ENCODE measurements around the gene NCK2. TPM values are rescaled to one million over a fixed set of nuclear protein-coding genes. Genes with fewer than 3 reads are reported as not detected.

The NCK2 gene
- total and polyA plus RNA-seq, 4 donors = 19.3 to 54.4 (median 33.9) TPM

- ATAC-seq (ENCODE audit: insufficient read depth, low FRiP score) (no peak), DNase-seq (peak in 1 of 3 donors; percentile 65)
- no peak for TF ChIP-seq CTCF (IDR thresholded peaks at IDR 0.05; ENCODE audit: control extremely low read depth, extremely low read depth)
- H3K9ac ChIP-seq (ENCODE audit: insufficient read depth in 1 of 2, low read length in 2 of 2) = no peak overlapping the region
- peaks cover 0 to 2% (median 0%) of the 10 kb centered on the region in 4 donors for H3K9me3 ChIP-seq (ENCODE audit: control insufficient read depth in 4 of 4, insufficient read depth in 3 of 4, low read length in 3 of 4)
- no peak overlapping the region for H3K4me3 ChIP-seq
- H3K36me3 ChIP-seq (ENCODE audit: control insufficient read depth in 4 of 4, insufficient read depth in 4 of 4, low read length in 4 of 4) = no peaks in the 10 kb centered on the region
- no peaks in the 10 kb centered on the region for H3K27me3 ChIP-seq (ENCODE audit: control insufficient read depth in 3 of 3, insufficient read depth in 3 of 3, low read length in 2 of 3)
- H3K27ac ChIP-seq (ENCODE audit: low read depth in 1 of 2, low read length in 1 of 2) = no peak overlapping the region
- H3K4me1 ChIP-seq (ENCODE audit: control insufficient read depth in 5 of 5, insufficient read depth in 5 of 5, low read length in 5 of 5) = peaks cover 3 to 52% (median 32%) of the 10 kb centered on the region in 5 donors
- 48 to 79% methylated on average over 9 of the region's 9 CpGs for WGBS, 2 donors
Measured at GRCh38 chr2:105800036-105800713, 55.5 kb downstream of the NCK2 start.

- H3K4me1 ChIP-seq (ENCODE audit: control insufficient read depth in 5 of 5, insufficient read depth in 5 of 5, low read length in 5 of 5) = peaks cover under 1 to 43% (median 25%) of the 10 kb centered on the region in 5 donors
- WGBS, 2 donors = 60 to 70% methylated on average over 13 of the region's 13 CpGs
Measured at GRCh38 chr2:105800953-105801635, 56.4 kb downstream of the NCK2 start.

GRCh38 chr2:105801961-105802360 lies 57.2 kb downstream of the NCK2 start:
- WGBS, 2 donors = 62 to 64% methylated on average over 4 of the region's 4 CpGs
- Histone ChIP-seq H3K4me1 (ENCODE audit: control insufficient read depth in 5 of 5, insufficient read depth in 5 of 5, low read length in 5 of 5) (peaks cover 0 to 34% (median 22%) of the 10 kb centered on the region in 5 donors), H3K27me3 (ENCODE audit: control insufficient read depth in 3 of 3, insufficient read depth in 3 of 3, low read length in 2 of 3) (no peaks in the 10 kb centered on the region), H3K27ac (ENCODE audit: low read depth in 1 of 2, low read length in 1 of 2) (no peak overlapping the region), H3K4me3 (no peak overlapping the region), H3K36me3 (ENCODE audit: control insufficient read depth in 4 of 4, insufficient read depth in 4 of 4, low read length in 4 of 4) (no peaks in the 10 kb centered on the region), H3K9ac (ENCODE audit: insufficient read depth in 1 of 2, low read length in 2 of 2) (no peak overlapping the region), H3K9me3 (ENCODE audit: control insufficient read depth in 4 of 4, insufficient read depth in 3 of 4, low read length in 3 of 4) (peaks cover 0 to 2% (median 0%) of the 10 kb centered on the region in 4 donors)
- no peak for TF ChIP-seq CTCF (IDR thresholded peaks at IDR 0.05; ENCODE audit: control extremely low read depth, extremely low read depth)
- ATAC-seq (ENCODE audit: insufficient read depth, low FRiP score) (no peak), DNase-seq (no peak)

More at GRCh38 chr2:105800953-105801635, 56.4 kb downstream of the NCK2 start:
- ATAC-seq (ENCODE audit: insufficient read depth, low FRiP score) (no peak), DNase-seq (no peak)
- no peak for TF ChIP-seq CTCF (IDR thresholded peaks at IDR 0.05; ENCODE audit: control extremely low read depth, extremely low read depth)
- Histone ChIP-seq H3K9ac (ENCODE audit: insufficient read depth in 1 of 2, low read length in 2 of 2) (no peak overlapping the region), H3K27me3 (ENCODE audit: control insufficient read depth in 3 of 3, insufficient read depth in 3 of 3, low read length in 2 of 3) (no peaks in the 10 kb centered on the region), H3K27ac (ENCODE audit: low read depth in 1 of 2, low read length in 1 of 2) (peak overlapping the region in 1 of 2 donors; percentile 34), H3K4me3 (no peak overlapping the region), H3K36me3 (ENCODE audit: control insufficient read depth in 4 of 4, insufficient read depth in 4 of 4, low read length in 4 of 4) (no peaks in the 10 kb centered on the region), H3K9me3 (ENCODE audit: control insufficient read depth in 4 of 4, insufficient read depth in 3 of 4, low read length in 3 of 4) (peaks cover 0 to 2% (median 0%) of the 10 kb centered on the region in 4 donors)
